HEK293T (cell line): Measurements from ENCODE around the gene DAPK1.
A peak's percentile ranks its signal among the peaks of the same experiment; 100 is the strongest.

Experiments used
- CTCF ChIA-PET: fragments of 350-600 bp; formaldehyde crosslinking; extraction: SDS; loops from one replicate; lab custom pipeline; 2021; ENCODE audit warnings: antibody characterized with exemption, inconsistent platforms; lab: Yijun Ruan, JAX
- POLR2A ChIA-PET: fragments of 350-600 bp; formaldehyde crosslinking; extraction: SDS; loops from one replicate; lab custom pipeline; 2020; ENCODE audit warnings: antibody characterized with exemption, inconsistent platforms; lab: Yijun Ruan, JAX
- DNase-seq: peaks from one replicate; pipeline ENCODE4 v3.0.0; 2012; ENCODE audit warnings: mixed read lengths; ENCODE audit errors: extremely low spot score
- ARNT ChIP-seq: fragments of 450-650 bp; IDR thresholded peaks from 2 replicates; pipeline ENCODE4 v1.6.1; 2017; ENCODE audit warnings: mild to moderate bottlenecking
- BHLHE40 ChIP-seq: fragments of 450-650 bp; IDR thresholded peaks from 2 replicates; pipeline ENCODE4 v1.6.1; 2016; ENCODE audit warnings: mild to moderate bottlenecking, moderate library complexity, borderline replicate concordance
- CTBP1 ChIP-seq: fragments of 450-650 bp; IDR thresholded peaks from 2 replicates; pipeline ENCODE4 v1.6.1; 2016; ENCODE audit warnings: borderline replicate concordance
- ELF4 ChIP-seq: fragments of 450-650 bp; IDR thresholded peaks from 2 replicates; pipeline ENCODE4 v1.6.1; 2017; ENCODE audit warnings: antibody characterized with exemption
- FOXA1 ChIP-seq: fragments of 450-650 bp; IDR thresholded peaks from 2 replicates; pipeline ENCODE4 v1.6.1; 2016; ENCODE audit warnings: mild to moderate bottlenecking
- FOXK2 ChIP-seq: fragments of 450-650 bp; IDR thresholded peaks from 2 replicates; pipeline ENCODE4 v1.6.1; 2016; ENCODE audit warnings: mild to moderate bottlenecking
- FOXM1 ChIP-seq: fragments of 450-650 bp; IDR thresholded peaks from 2 replicates; pipeline ENCODE4 v1.6.1; 2017; ENCODE audit warnings: mild to moderate bottlenecking, borderline replicate concordance
- HDGF ChIP-seq: fragments of 450-650 bp; IDR thresholded peaks from 2 replicates; pipeline ENCODE4 v1.6.1; 2017; ENCODE audit warnings: antibody characterized with exemption, borderline replicate concordance
- L3MBTL2 ChIP-seq: fragments of 450-650 bp; conservative IDR thresholded peaks from 2 replicates; pipeline ENCODE4 v1.6.1; 2016; ENCODE audit warnings: mild to moderate bottlenecking
- LEF1 ChIP-seq: fragments of 450-650 bp; IDR thresholded peaks from 2 replicates; pipeline ENCODE4 v1.6.1; 2017; ENCODE audit warnings: mild to moderate bottlenecking, borderline replicate concordance
- NFRKB ChIP-seq: fragments of 450-650 bp; IDR thresholded peaks from 2 replicates; pipeline ENCODE4 v1.6.1; 2016; ENCODE audit warnings: mild to moderate bottlenecking, moderate library complexity
- PKNOX1 ChIP-seq: fragments of 450-650 bp; IDR thresholded peaks from 2 replicates; pipeline ENCODE4 v1.6.1; 2016
- SP1 ChIP-seq: fragments of 450-650 bp; IDR thresholded peaks from 2 replicates; pipeline ENCODE4 v1.6.1; 2017
- SUZ12 ChIP-seq: fragments of 450-650 bp; IDR thresholded peaks from 2 replicates; pipeline ENCODE4 v1.6.1; 2016; ENCODE audit warnings: mild to moderate bottlenecking
- TARDBP ChIP-seq: fragments of 450-650 bp; IDR thresholded peaks from 2 replicates; pipeline ENCODE4 v1.6.1; 2016
- ZNF384 ChIP-seq: fragments of 450-650 bp; IDR thresholded peaks from 2 replicates; pipeline ENCODE4 v1.6.1; 2016

DAPK1 gene

GRCh38 chr9:87478226-87478992 lies 19.3 kb upstream of the DAPK1 start:
- no peak for TF ChIP-seq SP1
- TF ChIP-seq ELF4: no peak
- POLR2A ChIA-PET: no interaction called here
- CTCF ChIA-PET: no interaction called here
- DNase-seq: no peak

GRCh38 chr9:87479801-87480201 lies 17.9 kb upstream of the DAPK1 start:
- POLR2A ChIA-PET: no interaction called here
- CTCF ChIA-PET: no interaction called here
- TF ChIP-seq ARNT: no peak
- no peak for TF ChIP-seq ZNF384
- no peak for TF ChIP-seq TARDBP
- TF ChIP-seq FOXA1: no peak
- TF ChIP-seq SUZ12: no peak
- TF ChIP-seq HDGF: no peak
- TF ChIP-seq L3MBTL2: no peak
- TF ChIP-seq NFRKB: no peak
- TF ChIP-seq BHLHE40: no peak
- TF ChIP-seq FOXK2: no peak
- TF ChIP-seq SP1: no peak
- TF ChIP-seq FOXM1: no peak
- no peak for TF ChIP-seq PKNOX1
- TF ChIP-seq CTBP1: no peak
- DNase-seq: no peak

GRCh38 chr9:87481890-87482855 lies 15.5 kb upstream of the DAPK1 start:
- DNase-seq: no peak
- TF ChIP-seq ARNT (no peak), ELF4 (no peak), FOXK2 (no peak), FOXA1 (no peak), ZNF384 (no peak), TARDBP (no peak), L3MBTL2 (no peak), LEF1 (no peak), PKNOX1 (no peak), SP1 (no peak), NFRKB (no peak), CTBP1 (no peak), FOXM1 (no peak)
- POLR2A ChIA-PET: interaction anchor here (0.8 kb wide), 1 partner anchor 16 kb away, joined by 3 read pairs; no protein-coding TSS in a partner anchor
- CTCF ChIA-PET: no interaction called here

GRCh38 chr9:87490225-87490624 lies 7.4 kb upstream of the DAPK1 start:
- no peak for DNase-seq
- ChIA-PET CTCF (no interaction called here), POLR2A (no interaction called here)
- TF ChIP-seq CTBP1: no peak
- TF ChIP-seq PKNOX1: peak; percentile 75

- ChIA-PET CTCF (no interaction called here), POLR2A (no interaction called here)
- no peak for TF ChIP-seq FOXM1
- peak; percentile 9; the same call in 1 of the 2 replicates for TF ChIP-seq PKNOX1
- no peak for DNase-seq
These were observed 6.8 kb upstream of the DAPK1 start for GRCh38 chr9:87490907-87491306.

GRCh38 chr9:87491523-87491922 lies 6.1 kb upstream of the DAPK1 start:
- DNase-seq: no peak
- CTCF ChIA-PET: no interaction called here
- TF ChIP-seq ZNF384 (no peak), HDGF (no peak), ELF4 (no peak), FOXK2 (no peak), SUZ12 (no peak), LEF1 (no peak), ARNT (no peak), SP1 (no peak), L3MBTL2 (no peak), FOXM1 (no peak), PKNOX1 (no peak), NFRKB (no peak), CTBP1 (no peak), BHLHE40 (no peak), FOXA1 (no peak)
- POLR2A ChIA-PET: no interaction called here
